Suprapubic skin (tissue), 4 donors: ENCODE results near the gene EMP3. TPM values are rescaled to one million over a fixed set of nuclear protein-coding genes. Genes with fewer than 3 reads are reported as not detected.

ENCODE experiments used
- DNase-seq, 2 donors: peaks; one replicate each; pipeline ENCODE4 v3.0.0-alpha.2; 2019; ENCODE audit warnings: low spot score in 2 of 2
- H3K27ac ChIP-seq: fragments of 200-600 bp; sonication (generic); one replicate; pipeline ENCODE4 v1.5.1; 2019
- H3K27me3 ChIP-seq: fragments of 200-600 bp; sonication (generic); one replicate; pipeline ENCODE4 v1.5.1; 2019
- H3K36me3 ChIP-seq: fragments of 200-600 bp; sonication (generic); one replicate; pipeline ENCODE4 v1.5.1; 2019
- H3K4me1 ChIP-seq: fragments of 200-600 bp; sonication (generic); one replicate; pipeline ENCODE4 v1.5.1; 2019
- H3K4me3 ChIP-seq: fragments of 200-600 bp; sonication (generic); one replicate; pipeline ENCODE4 v1.5.1; 2019; ENCODE audit warnings: mild to moderate bottlenecking
- H3K9me3 ChIP-seq: fragments of 200-600 bp; sonication (generic); one replicate; pipeline ENCODE4 v1.5.1; 2019
- EP300 ChIP-seq: sonication (generic); formaldehyde crosslinking; IDR thresholded peaks from one replicate; pipeline ENCODE4 v1.6.1; 2017; ENCODE audit warnings: antibody characterized with exemption
- POLR2A ChIP-seq, 2 donors: fragments of 450-650 bp; IDR thresholded peaks; one replicate each; pipeline ENCODE4 v1.6.1; 2017; ENCODE audit warnings: antibody characterized with exemption in 2 of 2, mild to moderate bottlenecking in 2 of 2, moderate library complexity in 2 of 2
- POLR2AphosphoS5 ChIP-seq, 3 donors: sonication (generic); formaldehyde crosslinking; IDR thresholded peaks; one replicate each; pipeline ENCODE4 v1.6.1; 2017; ENCODE audit warnings: antibody characterized with exemption in 3 of 3
- WGBS: methylation state at CpG from one replicate; pipeline ENCODE4 v1.1.5; 2018; 5-methylcytosine and 5-hydroxymethylcytosine counted together
- total RNA-seq, 4 donors: library from RNA; depleted of rRNA; stranded (reverse); fragments of >200 nt; gene quantifications; one replicate each; pipeline ENCODE4 v1.1.0, GENCODE V29; 2016
- TF ChIP-seq, protein P1 (sequence below), 2 donors: fragments of 200-600 bp in 1 of 2; fragments of 450-650 bp in 1 of 2; sonication (generic) in 1 of 2; IDR thresholded peaks; one replicate each; pipeline ENCODE4 v1.5.1; 2016 to 2019; ENCODE audit warnings: antibody characterized with exemption in 2 of 2, mild to moderate bottlenecking in 1 of 2, moderate library complexity in 1 of 2

The EMP3 gene
- total RNA-seq, 4 donors from 2014 or later, result 9.3 to 22.5 (median 13.2) TPM

- Histone ChIP-seq H3K4me3 (no peak overlapping the region), H3K27ac (no peak overlapping the region), H3K4me1 (no peaks in the 10 kb centered on the region), H3K27me3 (no peaks in the 10 kb centered on the region), H3K9me3 (no peaks in the 10 kb centered on the region), H3K36me3 (no peaks in the 10 kb centered on the region)
- no peak for TF ChIP-seq POLR2AphosphoS5 (IDR thresholded peaks at IDR 0.05)
- no peak for TF ChIP-seq POLR2A (IDR thresholded peaks at IDR 0.05)
- TF ChIP-seq, protein P1, sequence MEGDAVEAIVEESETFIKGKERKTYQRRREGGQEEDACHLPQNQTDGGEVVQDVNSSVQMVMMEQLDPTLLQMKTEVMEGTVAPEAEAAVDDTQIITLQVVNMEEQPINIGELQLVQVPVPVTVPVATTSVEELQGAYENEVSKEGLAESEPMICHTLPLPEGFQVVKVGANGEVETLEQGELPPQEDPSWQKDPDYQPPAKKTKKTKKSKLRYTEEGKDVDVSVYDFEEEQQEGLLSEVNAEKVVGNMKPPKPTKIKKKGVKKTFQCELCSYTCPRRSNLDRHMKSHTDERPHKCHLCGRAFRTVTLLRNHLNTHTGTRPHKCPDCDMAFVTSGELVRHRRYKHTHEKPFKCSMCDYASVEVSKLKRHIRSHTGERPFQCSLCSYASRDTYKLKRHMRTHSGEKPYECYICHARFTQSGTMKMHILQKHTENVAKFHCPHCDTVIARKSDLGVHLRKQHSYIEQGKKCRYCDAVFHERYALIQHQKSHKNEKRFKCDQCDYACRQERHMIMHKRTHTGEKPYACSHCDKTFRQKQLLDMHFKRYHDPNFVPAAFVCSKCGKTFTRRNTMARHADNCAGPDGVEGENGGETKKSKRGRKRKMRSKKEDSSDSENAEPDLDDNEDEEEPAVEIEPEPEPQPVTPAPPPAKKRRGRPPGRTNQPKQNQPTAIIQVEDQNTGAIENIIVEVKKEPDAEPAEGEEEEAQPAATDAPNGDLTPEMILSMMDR (IDR thresholded peaks at IDR 0.05), result no peak
- TF ChIP-seq EP300, result no peak
- WGBS, result 79% methylated on average over 5 of the region's 5 CpGs
- no peak for DNase-seq
These were observed 25.5 kb downstream of the EMP3 start for GRCh38 chr19:48350856-48351255.

DNA sequence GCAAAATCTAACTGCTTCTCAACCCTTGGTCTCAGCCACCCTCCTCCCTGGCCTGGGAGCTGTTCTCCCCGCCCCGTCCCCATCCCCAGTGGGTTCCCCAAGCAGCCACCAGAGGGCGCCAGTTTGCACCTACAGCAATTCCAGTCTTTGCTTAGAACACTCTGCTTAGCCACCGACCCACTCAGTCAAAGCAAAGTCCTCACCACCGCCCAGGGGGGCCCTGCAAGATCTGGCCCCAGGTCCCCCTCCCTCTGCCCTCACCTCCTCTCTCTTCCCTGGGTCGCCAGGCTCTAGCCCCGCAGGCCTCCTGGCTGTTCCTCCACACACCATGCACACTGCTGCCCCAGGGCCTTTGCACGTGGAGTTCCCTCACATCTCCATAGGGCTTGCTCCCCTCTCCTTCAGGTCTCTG lies 26.0 kb downstream of the EMP3 start:
- DNase-seq, result peak in 1 of 2 donors; percentile 79
- Histone ChIP-seq H3K36me3 (no peaks in the 10 kb centered on the region), H3K27ac (no peak overlapping the region), H3K4me3 (no peak overlapping the region), H3K4me1 (no peaks in the 10 kb centered on the region), H3K27me3 (no peaks in the 10 kb centered on the region), H3K9me3 (no peaks in the 10 kb centered on the region)
- WGBS, result 54% methylated on average over 7 of the region's 8 CpGs
- TF ChIP-seq EP300 (no peak), POLR2AphosphoS5 (IDR thresholded peaks at IDR 0.05) (no peak), POLR2A (IDR thresholded peaks at IDR 0.05) (no peak)
- TF ChIP-seq, protein P1 (IDR thresholded peaks at IDR 0.05), result peak; percentile 20 to 78

- Histone ChIP-seq H3K9me3 (no peaks in the 10 kb centered on the region), H3K4me3 (no peak overlapping the region), H3K36me3 (no peaks in the 10 kb centered on the region), H3K27me3 (no peaks in the 10 kb centered on the region), H3K27ac (no peak overlapping the region), H3K4me1 (no peaks in the 10 kb centered on the region)
- no peak for TF ChIP-seq EP300
- TF ChIP-seq, protein P1 (IDR thresholded peaks at IDR 0.05), result no peak
- no peak for TF ChIP-seq POLR2AphosphoS5 (IDR thresholded peaks at IDR 0.05)
- TF ChIP-seq POLR2A (IDR thresholded peaks at IDR 0.05), result no peak
- no peak for DNase-seq
- 87% methylated on average over 5 of the region's 5 CpGs for WGBS
These were observed 28.3 kb downstream of the EMP3 start for GRCh38 chr19:48353677-48354076.

DNA sequence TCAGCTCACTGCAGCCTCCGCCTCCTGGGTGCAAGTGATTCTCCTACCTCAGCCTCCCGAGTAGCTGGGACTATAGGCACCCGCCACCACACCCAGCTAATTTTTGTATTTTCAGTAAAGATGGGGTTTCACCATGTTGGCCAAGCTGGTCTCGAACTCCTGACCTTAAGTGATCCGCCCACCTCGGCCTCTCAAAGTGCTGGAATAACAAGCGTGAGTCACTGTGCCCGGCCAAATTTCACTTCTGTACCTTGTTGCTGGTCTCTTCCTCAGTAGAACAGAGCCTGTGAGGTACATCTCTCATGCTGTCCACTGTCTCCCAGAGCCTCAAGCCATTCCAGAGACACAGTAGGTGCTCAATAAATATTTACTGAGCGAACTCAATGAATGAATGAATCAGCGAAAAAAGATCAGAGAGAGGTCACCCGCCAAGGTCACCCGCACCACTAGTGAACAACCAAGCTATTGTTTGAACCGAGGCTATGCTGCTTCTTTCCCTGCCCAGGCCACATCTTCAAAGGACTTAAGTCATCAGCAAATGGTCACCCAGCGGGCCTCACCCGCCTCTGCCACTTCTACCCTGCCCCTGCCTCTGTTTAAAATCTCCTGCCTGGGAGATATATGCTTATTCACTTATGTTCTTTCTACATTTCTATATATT lies 29.1 kb downstream of the EMP3 start:
- Histone ChIP-seq H3K9me3 (no peaks in the 10 kb centered on the region), H3K36me3 (no peaks in the 10 kb centered on the region), H3K27ac (no peak overlapping the region), H3K4me1 (no peaks in the 10 kb centered on the region), H3K27me3 (no peaks in the 10 kb centered on the region), H3K4me3 (no peak overlapping the region)
- WGBS, result 85% methylated on average over 15 of the region's 15 CpGs
- TF ChIP-seq POLR2A (IDR thresholded peaks at IDR 0.05), result no peak
- TF ChIP-seq POLR2AphosphoS5 (IDR thresholded peaks at IDR 0.05), result no peak
- TF ChIP-seq, protein P1 (IDR thresholded peaks at IDR 0.05), result no peak
- no peak for TF ChIP-seq EP300
- no peak for DNase-seq

DNA sequence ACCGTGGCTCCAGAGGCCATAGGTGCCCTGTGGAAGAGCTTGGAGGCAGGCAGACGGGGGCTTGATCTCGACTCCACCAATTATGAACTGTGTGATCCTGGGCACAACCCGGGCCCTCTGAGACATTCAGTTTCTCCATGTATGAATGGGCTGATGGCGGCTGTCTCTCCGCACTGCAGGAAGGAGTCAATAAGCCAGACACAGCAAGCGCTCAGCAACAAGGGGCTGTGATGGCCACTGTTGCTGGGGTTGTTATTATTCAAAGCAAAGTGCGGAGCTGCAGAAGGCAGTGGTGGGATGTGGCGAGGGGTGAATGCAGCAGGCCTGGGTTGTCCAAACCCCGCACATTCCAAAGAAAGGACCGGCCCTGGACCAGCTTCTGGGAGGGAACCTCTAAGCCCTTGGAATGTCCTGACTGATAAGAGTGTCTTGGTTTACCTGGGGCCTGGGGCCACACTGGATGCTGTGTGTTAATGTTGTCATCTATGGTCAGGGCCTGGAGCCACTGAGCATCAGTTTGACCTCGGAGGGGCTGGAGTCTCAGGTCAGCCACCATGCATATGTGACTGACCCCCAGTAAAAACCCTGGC lies 30.1 kb downstream of the EMP3 start:
- WGBS, result 86% methylated on average over 11 of the region's 12 CpGs
- no peak for TF ChIP-seq POLR2AphosphoS5 (IDR thresholded peaks at IDR 0.05)
- TF ChIP-seq, protein P1 (IDR thresholded peaks at IDR 0.05), result no peak
- TF ChIP-seq EP300, result no peak
- TF ChIP-seq POLR2A (IDR thresholded peaks at IDR 0.05), result no peak
- H3K4me3 ChIP-seq, result no peak overlapping the region
- no peaks in the 10 kb centered on the region for H3K27me3 ChIP-seq
- H3K36me3 ChIP-seq, result no peaks in the 10 kb centered on the region
- no peak for DNase-seq
- H3K27ac ChIP-seq, result no peak overlapping the region
- H3K9me3 ChIP-seq, result no peaks in the 10 kb centered on the region
- H3K4me1 ChIP-seq, result no peaks in the 10 kb centered on the region
